HG03095 (cell line): ENCODE measurements around the gene TGM5.

Experiments
- ATAC-seq: cut with Tn5 transposase; IDR thresholded peaks from one replicate; pipeline ENCODE4 v1.9.1; 2021; ENCODE audit warnings: moderate library complexity; ENCODE audit not compliant: unreplicated experiment

Gene TGM5

DNA sequence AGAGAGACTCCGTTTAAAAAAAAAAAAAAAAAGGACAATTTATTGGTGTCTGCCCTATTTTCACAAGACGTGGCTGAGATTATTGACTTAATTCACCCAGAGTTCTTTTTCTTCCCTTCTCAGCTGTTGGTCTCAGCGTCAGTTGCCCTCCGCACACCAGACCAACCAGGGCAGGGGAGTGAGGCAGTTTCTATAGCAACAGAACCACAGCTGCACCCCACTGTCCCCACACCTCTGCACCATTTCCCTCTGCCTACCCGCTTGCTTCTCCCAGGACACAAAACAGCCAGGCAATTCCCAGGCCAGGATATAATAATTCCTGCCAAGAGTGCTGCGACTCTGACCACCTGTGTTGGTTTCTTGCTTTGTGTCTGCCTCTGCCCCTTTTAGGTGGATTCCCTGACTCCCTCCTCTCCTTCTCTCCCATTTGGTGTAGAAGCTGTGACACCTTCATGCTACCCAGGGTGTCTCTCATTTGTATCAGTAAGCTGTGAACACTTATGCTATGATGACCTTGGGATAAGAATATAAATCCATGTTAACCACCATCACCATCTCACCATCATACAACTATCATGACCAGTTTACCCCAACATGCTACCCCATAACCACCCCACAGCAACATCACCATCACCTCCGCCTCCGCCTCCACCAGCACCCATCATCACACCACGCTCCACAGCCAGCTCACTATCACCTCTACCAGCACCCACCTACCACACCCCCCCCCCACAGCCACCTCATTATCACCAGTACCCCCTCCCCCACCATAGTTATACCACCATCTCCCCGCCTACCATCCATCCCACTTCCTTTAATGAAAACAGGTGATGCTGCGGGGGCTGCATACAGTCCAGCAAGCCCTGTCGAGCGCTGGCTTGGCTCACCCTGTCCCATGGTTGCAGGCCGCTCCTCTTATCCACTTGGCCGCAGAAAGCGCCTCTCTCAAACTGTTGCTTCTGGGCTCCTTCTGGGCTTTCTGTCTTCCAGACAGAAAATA lies 46.5 kb downstream of the TGM5 start:
- no peak for ATAC-seq

DNA sequence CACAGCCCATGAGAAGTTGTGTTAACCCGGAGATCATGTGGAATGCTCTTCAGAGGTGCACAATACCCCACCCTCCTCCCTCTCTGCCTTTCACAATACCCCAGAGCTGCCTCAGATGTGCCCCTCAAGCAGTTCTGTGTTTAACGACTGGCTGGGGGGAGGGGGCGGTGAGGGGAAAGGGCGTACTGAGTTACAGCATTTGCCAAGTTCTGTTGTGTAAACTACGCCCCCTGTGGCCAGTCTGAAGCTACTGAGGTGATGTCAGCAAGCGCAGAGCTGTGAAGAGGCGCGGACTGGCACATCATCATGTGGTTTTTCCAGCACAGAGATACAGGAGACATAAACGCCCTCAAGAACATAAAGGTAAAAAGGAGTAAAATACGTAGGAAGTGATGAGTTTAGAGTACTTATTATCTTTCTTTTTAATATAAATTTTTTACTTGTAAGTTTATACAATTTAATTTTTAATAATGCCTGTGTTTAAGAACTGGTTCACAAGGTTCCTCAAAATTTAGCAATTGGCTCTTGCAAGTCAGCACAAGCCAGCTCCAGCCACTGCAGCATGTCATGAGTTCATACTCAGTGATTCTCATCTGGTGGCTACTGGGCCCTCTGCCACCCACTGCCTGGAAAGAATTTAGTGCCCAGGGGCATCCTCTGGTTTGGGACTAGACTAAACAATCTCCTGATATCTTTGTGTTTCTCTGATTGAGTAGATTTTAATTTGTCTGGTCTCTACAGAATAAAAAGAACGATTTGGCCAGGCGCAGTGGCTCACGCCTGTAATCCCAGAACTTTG lies 47.6 kb downstream of the TGM5 start:
- no peak for ATAC-seq

DNA sequence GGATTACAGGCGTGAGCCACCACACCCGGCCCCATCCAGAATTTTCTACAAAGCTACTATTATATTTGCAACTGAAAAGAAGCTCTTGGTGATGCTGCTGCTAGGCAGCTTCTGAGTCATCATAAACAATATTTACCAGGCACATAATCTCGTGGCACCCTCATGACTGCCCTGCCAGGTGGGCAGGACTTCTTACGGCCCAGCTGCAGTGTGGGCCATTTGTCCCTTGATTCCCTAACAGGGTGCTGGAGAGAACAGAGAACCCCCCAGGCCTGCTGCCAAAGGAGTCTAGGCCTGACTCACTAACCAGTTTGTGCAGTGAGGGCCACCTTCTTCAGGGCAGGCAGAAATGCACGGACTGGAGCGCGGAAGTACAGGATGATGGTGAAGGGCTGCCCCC lies 50.8 kb downstream of the TGM5 start:
- no peak for ATAC-seq

DNA sequence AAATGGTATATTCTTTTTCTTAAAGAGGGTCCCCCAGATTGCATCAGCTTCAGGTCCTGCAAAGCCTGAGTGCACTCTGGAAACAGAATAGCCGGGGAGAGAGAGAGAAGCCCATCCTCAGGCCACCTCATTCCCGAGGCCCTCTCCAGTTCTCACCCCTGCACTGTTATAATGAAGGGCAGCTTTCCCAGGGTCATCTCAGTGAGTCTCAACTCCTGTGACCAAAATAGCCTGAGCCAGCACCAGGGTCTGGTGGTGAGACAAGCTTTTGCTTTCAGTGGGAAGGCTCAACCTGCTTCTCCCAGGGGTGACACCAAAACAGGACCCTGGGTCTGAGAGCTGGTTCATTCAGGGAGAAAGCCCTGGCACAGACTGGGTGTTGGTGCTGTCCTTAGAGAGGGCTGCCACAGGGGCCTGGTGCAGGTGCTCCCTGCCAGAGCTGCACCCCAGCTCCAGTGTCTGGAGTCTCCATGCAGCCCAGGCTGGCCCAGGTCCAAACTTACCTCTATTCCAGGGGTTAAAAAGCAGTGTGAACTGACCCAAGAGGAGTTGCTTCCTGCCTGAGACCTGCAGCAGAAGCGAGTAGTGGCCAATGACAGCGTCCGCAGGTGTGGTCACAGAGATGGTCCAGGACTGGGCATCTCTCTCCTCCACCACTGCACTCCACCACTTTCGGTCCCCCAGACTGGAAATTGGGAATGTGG lies 52.0 kb downstream of the TGM5 start:
- no peak for ATAC-seq

DNA sequence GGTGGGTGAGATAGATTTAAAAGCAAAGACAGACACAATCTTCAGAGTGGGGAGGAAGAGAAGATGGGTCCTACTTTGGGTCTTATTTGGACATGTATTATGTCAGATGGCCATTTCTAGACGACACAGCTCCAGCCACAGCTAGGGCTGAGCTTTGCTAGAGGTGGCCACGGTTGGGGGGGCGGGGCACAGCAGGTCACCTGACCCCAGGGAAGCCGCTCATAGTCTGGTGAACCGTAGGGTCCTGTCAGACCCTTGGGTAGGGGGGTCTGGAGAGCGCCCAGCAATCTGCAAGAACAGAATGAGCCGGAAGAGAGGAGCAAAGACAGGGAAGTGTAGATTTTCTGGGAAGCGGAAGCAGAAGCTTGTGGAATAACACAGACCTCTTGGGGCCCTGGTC lies 52.6 kb downstream of the TGM5 start:
- ATAC-seq, result no peak

DNA sequence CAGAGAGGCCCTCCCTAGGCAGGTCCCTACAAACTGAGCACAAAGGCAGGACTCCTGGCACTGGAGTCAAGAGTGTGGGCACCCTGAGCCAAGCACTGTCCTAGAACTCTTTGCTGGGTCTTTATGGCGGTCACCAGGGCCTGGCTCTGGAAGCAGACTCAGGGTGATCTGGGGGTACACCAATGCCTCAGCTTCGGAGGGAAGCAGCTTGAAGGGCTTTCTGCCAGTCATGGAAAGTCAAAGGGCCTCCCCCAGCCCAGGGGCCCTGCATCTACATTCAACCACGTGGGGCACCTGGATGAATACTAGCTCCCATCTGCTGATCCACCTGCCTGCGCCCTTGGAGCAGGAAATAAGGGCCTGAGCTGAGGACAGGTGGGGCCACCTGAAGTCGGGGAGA lies 53.3 kb downstream of the TGM5 start:
- ATAC-seq, result no peak

DNA sequence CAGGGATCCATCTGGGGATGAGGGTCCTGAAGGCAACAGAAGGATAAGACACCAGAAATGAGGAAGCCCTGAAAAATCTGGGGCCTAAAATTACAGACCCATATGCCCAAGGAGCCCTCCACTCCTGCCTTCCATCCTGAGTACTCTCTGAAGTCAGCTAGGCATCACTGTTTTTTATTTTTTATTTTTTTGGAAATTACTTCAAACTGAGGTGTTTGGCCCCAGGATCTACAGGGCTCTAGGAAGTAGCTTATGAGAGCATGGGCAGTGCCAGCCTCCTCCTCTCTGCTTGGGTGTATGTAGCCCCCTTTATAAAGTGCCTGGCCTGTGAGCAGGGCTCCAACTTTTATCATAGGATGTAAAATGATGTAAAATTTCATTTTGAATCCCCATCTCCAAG lies 53.8 kb downstream of the TGM5 start:
- no peak for ATAC-seq

DNA sequence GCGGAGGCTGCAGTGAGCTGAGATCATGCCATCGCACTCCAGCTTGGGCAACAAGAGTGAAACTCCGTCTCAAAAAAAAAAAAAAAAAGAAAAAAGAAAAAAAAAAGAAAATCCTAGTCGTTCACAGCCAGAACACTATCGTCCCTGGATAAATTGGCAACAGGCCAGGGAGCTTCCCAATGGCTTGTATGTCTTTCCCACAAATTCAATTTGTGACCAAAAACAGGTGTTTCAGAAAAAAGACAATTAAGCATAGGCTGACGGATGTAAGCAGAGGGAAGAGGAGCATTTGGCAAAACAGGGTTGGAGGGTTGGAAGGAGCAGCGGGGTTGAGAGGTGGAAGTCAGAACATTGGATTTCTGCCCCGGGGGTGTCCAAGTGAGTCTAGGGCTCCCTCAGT lies 54.4 kb downstream of the TGM5 start:
- ATAC-seq, result no peak

DNA sequence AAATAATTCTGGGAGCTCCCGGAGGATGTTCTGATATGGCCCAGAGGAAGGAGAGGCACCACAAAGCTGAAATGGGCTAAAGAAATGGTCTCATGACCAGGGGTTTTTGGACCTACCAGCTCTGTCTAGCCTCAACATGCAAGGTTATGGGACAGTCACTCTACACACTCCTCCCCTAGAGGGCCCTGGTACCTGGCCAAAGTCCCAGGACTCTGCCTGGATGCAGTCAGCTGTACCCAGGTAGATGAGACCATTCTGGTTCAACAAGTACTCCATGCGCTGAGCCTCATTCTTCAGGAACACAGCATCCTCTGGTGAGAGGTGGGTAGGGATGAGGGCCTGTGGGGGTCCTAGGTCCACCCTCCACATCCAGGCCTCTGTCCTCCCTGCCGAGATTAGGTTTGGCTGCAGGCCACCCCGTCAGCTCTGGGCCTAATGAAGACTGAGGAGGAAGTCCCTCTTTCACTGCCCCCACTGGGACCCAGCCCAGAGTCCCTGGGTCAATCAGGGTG lies 55.4 kb downstream of the TGM5 start:
- no peak for ATAC-seq

DNA sequence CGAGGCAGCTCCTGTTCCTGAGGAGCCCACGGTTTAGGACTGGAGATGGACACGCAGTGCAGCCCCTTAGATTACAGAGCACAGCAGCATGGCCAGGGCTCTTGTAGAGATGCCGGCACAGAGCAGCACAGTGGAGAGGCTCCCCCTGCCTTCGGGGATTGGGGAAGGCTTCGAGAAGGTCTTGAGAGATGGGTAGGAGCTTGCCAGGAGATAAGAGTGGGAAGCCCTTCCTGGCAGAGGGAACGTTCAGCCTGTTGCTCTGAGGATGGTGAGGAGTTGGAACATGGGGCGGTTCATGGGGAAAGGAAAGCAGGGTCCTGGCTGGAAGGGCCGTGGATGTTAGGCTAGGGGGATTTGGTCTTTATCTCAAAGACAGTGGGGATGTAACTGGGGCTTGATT lies 55.9 kb downstream of the TGM5 start:
- ATAC-seq, result no peak

DNA sequence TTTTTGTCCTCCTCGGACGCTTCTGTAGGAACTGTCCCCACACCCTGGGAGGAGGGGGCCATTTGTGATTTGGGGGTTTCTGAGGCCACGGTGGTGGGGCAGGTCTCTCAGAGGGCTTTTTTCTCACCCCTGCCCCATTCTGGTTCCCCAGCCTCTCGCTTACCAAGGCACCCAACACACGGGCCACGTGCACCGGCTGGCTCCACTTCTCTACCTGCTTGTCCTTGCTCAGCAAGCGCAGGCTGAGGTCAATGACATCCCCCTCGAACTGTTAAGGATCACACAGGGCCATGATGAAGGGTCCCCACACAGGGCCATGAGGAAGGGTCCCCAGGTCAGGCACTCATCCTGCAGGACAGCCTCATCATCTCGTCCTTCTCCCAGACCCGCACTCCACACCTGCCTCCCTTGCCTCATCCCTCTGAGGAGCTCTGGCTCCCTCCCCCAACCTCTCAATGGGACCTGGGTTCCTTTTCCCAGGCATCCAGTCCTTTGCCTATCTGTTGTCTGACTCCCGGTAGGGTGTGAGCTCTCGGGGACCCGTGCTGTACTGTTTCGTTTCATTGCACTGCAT lies 56.5 kb downstream of the TGM5 start:
- no peak for ATAC-seq

DNA sequence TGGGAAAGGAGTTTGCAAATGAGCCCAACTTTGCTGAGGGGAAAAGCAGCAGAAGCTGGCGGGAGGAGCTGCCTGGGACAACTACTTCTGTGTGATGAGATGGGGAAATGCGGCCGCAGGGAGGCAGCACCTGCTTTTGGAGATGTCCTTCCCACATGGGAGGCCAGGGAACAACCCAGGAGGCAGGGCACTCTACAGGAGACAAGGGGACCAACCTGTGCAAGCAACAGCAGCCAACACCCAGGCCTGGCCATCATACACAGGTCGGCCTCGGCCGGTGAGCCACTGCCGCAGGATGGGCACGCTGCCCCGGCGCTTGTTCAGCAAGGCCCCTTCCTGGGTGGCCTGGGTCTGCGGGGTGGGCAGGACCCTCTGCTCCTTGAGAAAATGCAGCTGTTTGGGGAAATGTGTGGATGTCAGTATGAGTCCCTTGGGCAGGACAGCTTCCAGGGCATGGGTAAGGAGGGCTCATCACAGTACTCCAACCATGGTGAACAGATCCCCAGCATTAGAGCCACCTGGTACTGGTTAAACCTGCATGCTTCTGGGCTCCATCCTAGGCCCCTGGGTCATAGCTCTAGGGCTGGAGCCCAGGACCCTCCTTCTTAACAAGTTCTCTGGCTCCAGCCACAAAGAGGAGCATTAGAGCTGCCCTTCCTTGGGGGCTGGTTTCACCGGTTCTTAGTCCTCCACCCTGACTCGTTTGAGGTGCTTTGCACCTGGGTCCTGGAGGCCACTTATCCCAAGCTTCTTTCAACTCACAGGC lies 57.5 kb downstream of the TGM5 start:
- no peak for ATAC-seq

DNA sequence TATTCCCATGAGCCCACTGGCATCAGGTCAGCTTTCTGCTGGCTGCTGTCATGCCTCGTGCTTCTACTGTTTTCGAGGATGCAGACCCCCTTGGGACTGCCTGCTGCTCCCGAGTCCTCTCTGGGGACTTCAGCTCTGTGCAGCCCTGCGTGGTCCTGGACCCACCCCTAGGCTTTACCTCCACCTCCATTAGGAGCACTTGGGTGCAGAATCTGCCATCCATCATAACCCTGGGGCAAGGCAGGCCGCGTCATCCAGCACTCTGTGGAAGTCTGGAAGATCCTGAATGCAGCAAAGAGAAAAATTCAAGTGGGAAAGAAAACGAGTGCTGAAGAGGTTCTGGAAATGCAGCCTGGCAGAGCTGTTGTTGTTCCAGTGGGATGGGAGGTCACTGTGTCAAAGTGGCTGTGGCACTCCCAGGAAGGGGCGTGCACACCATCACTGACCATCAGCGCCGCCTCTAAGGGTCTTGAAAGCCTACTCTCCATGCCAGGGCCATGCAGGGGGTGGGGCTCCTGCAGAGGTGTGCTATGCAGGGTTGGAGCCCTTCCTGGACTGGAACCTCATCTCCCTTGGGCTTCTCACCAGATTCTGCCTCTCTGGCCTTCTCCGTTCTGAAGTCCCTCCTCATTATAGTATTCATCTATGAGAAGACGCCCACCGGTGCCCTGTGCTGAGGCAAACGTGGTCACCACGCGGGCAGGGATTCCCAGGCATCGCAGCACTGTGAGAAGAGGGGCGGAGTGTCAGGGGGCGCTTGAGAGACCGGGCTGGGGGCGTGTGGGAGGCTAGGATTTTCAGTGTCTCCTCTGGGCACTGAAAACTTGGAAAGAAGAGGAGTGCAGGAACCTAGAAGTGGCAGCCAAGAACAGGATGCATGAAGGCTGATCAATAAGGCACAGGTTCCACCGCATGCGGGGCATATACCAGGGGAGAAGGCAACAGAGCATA lies 58.4 kb downstream of the TGM5 start:
- ATAC-seq, result no peak

DNA sequence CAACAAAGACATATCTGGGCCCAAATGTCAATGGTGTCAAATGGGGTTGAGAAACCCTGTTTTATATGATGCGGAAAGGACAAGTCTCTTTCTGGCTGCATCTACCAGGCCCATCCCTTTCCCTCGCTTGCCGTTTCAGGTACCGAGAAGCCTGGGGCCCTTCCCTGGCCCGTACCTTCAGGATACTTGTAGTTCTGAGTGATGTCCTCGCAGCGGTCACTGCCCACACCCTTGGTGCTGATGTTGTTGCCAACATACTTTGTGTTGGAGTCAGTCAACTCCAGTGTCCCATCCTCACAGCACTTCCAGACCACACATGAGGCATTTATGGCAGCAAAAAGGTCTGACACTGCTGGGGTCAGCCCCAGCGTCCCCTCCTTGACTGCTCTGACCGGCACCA lies 59.7 kb downstream of the TGM5 start:
- no peak for ATAC-seq

DNA sequence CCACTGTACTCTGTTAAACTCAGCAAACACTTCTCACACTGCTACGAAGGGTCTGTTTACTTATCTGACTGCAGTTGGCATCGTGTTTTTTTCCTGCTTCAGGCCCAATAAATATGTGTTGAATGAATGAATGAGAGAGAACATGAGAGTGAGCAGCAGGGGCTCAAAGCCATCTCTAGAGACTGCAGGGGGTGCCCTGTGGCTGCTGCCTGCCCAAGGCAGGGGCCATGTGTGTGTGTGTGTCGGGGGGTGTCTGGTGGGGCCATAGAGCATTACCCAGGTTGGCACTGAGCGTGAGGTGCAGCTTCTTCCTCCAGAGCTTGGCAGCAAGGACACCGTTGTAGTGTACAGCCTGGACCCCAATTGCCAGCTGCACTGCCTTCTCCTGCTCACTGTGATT lies 60.7 kb downstream of the TGM5 start:
- no peak for ATAC-seq

DNA sequence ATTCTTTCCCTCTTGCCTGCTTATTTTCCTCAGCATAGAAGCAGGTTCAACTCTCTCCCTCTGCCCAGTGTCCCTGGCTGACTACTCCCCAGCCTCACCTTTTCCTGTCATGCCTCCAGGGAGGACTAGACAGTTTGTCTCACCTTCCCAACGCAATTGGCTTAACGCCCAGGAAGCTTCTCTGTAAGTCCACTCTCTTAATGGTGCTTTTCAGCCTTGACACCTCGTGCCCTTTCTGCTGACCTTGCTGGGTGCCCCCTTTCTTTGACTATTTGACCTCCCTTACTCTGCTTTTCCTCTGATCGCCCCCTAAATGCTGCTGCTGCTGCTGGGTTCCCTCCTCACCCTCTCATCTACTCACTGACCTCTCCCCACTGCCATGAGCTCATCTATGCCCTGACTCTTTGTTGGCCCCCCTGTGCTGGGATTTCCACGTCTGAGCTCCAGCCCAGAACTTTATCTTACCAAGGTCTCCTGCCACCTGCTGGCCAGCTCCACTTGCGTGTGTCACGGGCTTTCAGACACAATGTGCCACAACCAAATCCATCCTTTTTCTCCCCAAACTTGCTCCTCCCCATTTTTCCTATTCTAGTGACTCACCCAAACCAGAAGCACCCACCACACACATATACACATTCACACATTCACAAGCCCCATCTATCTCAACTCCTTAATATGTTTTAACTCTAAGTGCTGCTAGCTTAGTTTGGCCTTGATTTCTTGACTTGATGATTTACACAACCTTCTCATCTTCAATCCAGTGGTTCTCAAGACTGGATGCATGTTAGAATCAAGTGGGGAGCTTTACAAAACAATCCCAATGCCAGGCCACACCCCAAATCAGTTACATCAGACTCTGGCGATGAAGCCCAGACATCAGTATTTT lies 62.5 kb downstream of the TGM5 start:
- ATAC-seq, result no peak

DNA sequence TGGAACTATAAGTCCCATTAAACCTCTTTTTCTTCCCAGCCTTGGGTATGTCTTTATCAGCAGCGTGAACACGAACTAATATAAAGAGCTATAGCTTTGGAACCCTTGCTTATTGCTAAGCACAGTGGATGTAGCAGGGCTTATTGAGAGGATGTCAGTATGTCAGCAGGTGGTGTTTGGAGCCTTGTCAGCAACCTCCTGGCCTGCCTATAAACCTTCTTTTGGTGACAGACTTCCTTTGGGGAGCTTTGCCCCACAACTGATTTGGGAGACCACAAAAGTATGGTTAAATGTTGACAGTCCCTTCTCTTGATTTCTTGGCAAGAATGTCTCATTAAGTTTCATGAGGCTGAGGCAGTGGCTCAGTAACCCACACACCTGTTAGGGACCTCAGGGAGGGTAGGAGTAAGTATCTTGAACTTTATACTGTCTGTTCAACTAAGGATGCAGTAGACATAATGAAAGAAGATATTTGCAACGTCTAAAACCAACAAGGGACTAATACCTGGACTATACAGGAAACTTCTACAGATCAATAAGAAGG lies 66.7 kb downstream of the TGM5 start:
- ATAC-seq, result no peak

DNA sequence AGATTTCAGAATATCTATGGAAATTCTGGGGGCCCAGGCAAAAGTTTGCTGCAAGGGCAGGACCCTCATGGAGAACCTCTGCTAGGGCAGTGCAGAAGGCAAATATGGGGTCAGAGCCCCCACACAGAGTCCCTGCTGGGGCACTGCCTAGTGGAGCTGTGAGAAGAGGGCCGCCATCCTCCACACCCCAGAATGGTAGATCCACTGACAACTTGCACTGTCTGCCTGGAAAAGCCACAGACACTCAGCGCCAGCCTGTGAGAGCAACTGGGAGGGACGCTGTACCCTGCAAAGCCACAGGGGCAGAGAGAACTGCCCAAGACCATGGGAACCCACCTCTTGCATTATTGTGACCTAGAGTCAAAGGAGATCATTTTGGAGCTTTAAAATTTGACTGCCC lies 67.7 kb downstream of the TGM5 start:
- ATAC-seq, result no peak
